Glomerular visceral epithelial cell (primary cell): ENCODE data around the gene IFI27L1.
A peak's percentile ranks its signal among the peaks of the same experiment; 100 is the strongest.
"Not testable (repeated sequence)": the region's sequence is repeated elsewhere in the genome, so short reads cannot be mapped to it uniquely, and the experiment has no call there.

Source experiments
- DNase-seq: peaks from one replicate; pipeline ENCODE4 v3.0.0-alpha.2; 2016; ENCODE audit errors: extremely low spot score

IFI27L1 gene

DNA sequence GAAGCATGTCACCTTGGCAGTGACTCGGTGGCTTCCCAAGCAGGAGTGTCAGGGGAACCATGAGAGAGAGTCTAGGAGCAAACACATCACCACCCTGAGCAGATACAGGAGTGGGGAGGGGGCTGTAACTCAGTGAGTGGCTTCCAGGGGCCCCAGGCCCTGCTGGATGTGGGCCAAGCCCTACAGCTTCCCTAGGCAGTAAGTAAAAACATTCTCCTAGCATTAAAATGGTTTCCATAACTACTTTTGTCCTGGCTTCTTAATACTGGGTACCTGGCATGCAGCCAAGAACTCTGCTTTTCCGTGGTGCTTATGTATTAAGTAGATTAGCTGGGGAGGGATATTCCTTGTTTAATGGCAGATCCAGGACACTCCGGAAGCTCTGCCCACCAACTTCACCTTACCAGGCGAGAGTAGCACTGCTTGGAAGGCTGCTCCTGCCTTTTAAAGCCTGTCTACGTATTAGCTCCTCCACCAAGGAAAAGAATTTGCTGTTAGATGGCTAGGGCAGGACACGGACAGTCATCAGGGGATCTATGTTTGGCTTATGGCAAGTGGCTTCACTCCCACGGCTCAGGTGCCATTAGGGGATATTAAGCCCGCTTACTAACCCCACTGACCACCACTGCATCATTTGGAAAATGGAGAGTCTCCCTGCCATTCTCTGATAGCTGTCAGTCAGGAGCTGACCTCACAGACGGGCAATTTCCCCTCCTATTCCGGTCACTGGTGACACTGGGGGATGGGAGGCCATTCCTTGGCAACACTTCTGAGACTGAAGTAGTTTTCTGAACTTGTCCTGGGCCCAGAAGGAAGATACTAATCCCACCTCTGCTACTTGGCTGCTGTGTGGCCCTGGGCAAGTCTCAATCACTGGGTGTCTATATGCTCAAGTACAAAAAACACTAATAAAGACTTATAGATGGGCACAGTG is 32.2 kb upstream of the IFI27L1 start:
- no peak for DNase-seq

DNA sequence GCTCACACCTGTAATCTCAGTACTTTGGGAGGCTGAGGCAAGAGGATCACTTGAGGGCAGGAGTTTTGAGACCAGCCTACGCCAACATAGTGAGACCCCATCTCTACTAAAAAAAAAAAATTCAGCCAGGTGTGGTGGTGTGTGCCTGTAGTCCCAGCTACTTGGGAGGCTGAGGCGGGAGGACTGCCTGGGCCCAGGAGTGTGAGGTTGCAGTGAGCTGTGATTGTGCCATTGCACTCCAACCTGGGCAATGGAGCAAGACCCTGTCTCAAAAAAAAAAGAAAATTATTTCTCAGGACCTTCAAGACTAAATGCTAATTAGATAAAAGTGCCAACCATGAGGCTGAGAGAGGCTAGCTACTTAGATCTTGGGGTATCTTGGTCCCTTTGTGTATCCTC is 31.5 kb upstream of the IFI27L1 start:
- no peak for DNase-seq

DNA sequence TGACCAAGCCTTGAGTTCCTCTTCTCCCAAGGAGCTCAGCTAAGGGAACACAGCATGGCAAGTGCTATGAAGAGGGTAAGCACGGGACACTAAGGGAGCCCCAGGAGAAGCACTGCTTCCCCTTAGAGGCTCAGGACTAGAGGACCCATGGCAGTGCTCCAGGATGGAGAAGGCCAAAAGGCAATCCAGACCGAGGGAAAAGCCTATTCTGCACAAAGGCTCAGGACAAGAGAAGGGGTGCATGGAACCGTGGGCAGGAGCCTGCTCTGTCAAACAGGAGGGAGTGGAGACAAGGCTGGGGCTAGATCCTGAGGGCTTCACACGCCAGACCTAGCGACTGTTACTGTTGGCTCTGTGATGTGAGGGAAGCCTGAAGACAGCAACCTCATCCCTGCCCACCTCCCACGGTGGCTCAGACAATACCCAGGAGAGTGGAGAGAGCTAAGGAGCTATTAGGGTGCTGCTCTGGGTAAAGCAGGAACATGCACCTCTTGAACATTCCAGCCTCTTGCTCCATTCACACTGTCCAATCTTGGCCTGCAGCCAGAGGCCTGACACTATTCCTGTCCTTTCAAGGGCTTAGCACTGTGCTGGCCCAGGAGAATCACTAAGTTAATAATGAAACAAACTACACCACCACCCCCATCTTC is 30.8 kb upstream of the IFI27L1 start:
- DNase-seq, result peak; percentile 58

DNA sequence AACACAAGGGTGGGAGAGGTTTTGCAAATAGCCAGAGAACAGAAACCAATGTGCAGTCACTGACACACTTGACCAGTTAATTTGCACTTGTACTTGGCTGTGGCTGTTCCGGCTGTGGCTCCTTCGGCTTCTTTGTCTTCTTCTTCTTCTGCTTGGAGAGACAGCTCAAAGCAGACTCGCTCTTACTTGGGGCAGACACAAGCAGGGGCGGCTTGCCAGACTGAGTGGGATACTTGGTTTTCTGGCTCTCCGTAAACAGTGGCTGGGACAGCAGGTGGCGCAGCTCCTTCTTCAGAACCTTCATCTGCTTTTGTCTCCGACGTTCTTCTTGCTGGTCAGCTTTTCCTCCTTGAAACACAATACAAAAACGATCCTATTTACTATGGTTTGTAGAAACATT is 30.0 kb upstream of the IFI27L1 start:
- peak; percentile 48 for DNase-seq

DNA sequence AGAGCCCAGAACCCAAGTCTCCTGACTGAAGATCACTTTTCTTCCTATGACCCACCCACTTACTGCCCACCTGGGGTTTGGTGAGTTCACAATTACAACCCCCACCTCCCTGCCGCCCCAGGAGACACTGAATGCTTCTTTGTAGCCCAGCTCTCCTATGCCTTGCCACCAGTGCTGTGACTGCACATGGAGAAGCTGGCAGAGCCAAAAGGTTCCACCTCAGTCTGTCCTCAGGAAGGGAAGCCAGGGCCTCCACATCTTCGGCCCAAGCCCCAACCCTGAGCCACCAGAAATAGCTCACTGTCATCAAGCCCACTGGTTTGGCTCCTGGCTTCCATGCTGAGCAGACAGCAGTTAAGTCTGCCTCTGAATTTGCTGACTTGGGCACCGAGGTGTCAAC is 29.3 kb upstream of the IFI27L1 start:
- no peak for DNase-seq

DNA sequence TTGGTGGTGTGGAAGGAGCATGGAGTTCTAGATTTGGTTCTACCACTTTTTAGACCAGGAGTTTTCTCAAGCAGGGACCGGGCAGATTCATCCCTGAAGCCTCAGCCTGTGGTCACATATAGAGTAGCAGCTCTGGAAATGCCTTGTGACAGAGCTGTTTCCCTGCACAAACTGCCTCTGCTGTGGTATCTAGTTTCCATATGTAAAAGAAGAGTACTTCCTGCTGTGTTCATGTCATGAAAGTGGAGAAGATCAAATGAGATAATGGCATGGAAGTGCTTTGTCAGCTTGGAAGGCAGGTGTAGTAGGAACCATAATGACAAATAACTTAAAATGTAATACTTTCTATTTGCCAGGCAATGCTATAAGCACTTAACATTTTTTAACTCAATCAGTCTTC is 28.9 kb upstream of the IFI27L1 start:
- DNase-seq, result no peak

DNA sequence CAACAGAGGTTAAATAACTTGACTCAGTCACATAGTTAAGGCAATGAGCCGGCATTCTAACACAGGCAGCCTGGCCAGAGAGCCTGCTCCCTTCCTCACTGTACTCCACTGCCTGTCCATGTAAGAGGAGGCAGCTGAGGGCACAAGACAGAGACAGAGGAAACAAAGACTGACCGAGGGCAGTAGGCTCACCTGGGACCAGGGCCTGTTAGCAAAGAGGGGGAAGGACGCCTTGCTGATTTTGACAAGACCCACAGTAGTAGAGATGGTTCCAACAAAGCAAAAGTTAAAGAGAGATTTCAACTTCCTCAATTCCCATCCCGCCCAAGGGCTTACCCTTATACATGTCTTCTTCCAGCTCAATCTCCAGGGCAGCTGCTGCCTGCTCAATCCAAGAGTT is 28.4 kb upstream of the IFI27L1 start:
- no peak for DNase-seq

DNA sequence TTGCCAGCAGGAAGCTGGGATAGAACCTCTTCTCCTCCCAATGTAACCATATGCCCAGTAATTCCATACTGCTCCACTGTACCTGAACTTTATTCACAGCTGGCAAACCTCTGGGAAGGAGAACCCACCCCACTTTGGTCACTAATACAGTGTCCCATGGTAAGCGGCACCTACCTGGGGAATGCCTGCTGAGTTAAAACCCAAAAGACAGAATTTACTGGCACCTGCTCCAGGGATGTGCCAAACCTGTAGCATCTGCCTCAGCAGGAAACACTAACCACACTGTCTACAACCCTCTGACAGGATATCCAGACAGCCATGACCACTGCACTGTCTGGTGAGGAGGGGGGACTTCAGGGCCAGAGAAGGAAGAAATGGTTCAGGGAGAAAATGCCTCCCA is 26.7 kb upstream of the IFI27L1 start:
- no peak for DNase-seq

DNA sequence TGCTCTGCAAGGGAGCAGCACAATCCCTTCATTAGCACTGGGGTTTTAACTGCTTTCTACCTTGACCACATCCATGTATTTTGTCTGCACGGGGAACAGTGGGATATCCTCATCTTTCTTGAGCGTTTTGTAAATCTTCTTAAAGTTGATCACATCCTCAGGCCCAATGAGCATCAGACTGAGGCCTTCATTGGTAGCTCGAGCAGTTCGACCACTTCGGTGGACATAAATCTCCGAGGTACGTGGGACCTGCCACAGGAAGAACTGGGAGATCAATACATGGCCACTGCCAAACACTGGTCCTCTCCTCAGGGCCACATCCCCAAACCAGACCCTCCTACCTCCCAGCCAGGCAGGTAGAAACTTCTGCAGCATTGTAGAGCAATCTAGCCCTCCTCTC is 26.2 kb upstream of the IFI27L1 start:
- no peak for DNase-seq

DNA sequence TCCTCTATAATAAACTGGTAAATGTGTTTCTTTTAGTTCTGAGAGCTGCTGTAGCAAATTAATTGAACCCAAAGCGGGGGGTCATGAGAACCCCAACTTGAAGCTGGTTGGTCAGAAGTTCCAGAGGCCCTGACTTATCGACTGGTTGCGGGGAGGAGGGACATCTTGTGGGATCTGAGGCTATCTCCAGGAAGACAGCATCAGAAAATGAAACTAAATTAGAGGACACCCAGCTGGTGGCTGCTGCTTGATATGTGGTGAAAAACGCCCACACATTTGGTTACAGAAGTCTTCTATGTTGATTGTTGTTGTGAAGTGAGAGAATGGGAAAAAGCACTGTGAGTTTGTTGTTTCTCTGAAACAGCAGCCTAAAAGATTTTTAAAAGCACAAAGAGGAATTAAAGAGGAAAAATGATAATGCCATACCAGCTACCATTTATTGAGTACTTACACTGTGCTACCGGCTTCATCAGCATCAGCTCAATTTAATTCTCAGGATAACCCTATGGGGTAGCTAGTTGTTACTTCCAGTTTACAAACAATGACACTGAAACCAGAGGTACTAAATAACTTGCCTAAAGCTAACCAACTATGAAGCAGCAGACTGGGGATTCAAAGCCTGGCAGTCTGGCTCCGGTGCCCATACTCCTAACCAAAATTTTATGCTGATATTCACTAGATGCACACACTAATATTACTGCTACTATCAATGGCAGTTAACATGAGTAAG is 24.4 kb upstream of the IFI27L1 start:
- no peak for DNase-seq

DNA sequence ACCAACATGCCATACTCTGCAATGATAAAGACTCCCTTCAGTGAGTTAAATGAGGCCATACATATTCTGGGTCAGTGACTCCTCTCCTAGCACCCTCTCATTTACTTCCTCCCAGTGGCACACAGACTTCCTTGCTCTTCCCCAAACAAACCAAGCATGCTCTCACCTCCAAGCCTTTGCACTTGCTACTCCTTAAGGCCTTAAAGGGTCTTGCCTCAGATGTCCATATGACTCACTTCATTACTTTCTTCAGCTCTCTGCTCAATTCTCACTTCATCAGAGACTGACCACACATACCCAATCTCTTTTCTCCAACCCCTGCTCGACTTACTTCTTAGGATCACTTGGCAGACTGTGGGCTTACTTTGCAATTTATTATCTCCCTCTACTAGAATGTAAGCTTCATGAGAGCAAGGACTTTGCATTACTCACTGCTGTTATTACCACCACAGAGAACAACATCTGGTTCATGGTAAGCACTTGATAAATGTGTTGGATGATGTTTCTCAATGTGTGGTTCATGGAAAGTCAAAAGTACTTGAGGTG is 22.9 kb upstream of the IFI27L1 start:
- DNase-seq, result no peak

DNA sequence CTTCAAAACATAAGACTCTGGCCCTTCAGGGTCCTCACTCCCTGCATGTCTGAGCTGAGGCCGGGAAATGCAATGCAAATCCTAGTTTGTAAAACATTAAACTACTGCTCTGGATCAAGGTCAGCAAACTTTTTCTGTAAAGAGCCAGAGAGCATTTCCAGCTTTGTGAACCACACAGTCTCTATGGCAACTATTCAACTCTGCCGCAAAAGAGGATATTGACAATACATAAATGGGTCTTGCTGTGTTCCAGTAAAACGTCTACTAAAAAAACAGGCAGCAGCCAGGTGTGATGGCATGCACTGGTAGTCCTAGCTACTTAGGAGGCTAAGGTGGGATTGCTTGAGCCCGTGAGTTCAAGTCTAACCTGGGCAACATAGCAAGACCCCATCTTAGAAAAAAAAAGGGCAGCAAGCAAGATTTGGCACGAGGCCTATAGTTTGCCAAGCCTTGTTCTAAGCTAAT is 22.4 kb upstream of the IFI27L1 start:
- DNase-seq, result no peak

DNA sequence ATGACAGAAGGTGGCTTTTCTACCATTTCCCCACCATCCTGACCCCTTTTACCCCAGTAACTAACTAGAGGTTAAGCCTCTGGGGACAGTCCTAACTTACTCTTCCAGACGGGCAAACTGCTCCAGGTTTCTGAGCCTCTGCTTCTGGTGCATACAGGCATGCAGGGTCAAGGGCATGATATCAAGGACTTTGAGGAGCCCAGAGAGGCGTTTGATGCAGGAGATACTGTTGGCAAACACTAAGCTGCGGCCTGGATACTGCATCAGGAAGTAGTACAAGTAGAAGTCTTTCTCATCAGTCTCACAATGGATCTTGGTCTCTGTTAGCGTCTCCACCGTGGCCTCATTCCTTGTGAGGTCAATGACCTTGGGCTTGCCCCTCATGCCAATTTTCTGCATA is 21.1 kb upstream of the IFI27L1 start:
- DNase-seq, result no peak

DNA sequence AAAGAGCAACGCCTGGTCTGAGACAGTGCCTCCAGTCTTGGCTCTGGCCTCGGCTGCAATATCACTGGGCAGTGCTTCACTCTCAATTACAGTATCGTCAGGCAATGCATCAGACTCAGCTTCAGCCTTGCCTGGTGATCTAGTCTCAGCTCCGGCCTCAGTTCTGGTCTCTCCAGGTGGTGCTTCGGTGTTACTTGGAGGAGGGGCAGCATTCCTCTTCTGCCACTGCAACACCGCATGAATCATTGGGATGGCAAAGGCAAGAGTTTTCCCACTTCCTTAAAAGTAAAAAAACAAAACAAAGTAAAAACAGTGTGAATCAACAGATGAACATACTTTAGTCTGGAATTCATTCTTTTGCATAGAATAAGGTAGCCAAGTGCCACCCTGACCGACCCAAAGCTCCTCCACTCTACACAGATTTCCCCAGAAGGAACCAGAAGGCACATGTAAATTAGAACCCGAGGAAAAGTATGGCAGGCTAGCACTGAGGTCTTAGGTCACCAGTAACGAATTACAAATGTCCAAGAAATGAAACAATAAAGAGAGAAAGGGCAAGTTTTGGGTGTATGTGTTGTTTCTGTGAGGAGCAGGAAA is 18.7 kb upstream of the IFI27L1 start:
- DNase-seq, result peak; percentile 86

DNA sequence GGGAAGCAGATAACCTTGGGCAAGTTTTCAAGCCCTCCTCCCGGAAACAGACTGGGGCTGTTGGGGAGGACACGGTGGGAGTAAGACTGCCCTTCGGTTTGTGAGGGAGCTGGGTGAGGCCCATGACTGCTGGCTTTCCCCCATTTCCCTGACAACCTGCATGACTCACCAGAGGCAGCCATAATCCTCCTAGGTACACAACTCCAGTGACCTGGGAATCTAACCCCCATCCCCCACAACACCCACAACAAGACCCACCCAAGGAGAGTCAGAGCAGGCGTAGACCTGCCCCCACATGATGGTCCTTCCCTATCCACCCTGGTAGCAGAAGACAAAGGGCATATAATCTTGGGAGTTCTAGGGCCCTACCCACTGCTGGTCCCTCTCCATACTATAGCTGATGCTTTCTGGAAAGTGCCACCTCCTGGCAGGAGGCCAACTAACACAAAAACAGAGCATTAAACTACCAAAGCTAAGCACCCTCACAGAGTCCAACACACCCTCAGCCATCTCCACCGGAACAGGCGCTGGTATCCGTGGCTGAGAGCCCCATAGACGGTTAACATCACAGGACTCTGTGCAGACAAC is 14.9 kb upstream of the IFI27L1 start:
- peak; percentile 40 for DNase-seq

DNA sequence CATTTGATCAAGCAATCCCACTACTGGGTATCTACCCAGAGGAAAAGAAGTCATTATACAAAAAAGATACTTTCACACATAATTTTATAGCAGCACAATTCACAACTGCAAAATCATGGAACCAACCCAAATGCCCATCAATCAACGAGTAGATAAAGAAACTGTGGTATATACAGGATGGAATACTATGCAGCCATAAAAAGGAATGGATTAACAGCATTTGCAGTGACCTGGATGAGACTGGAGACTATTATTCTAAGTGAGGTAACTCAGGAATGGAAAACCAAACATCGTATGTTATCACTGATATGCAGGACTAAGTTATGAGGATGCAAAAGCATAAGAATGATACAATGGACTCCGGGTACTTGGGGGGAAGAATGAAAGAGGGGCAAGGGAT is 9.0 kb upstream of the IFI27L1 start:
- DNase-seq, result not testable (repeated sequence)

DNA sequence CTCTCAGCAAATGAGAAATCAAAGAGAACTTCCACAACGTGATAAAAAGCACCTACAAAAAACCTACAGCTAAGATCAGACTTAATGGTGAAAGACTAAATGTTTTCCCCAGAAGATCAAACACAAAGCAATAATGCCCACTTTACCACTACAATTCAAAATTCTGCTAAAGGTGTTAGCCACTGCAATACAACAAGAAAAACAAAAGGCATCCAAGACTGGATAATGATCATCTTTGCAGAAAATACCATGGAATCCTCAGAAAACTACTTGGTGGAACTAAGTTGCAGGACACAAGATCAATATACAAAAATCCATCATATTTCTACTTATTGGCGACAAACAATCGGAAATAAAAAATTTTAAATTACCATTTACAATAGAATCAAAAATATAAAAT is 6.6 kb upstream of the IFI27L1 start:
- DNase-seq, result no peak

DNA sequence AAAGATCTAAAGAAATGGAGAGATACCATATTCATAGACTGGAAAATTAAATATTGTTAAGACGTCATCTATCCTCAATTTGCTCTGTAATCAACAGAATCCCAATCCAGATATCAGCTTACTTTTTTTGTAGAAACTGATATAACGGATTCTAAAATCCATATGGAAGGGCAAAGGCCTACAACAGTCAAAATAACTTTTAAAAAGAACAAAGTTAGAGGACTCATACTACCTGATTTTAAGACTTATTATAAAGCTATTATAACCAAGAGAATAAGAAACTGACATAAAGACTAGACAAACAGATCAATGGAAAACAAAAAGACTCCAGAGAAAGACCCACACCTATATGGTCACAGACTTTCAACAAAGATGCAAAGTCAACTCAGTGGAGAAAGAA is 6.1 kb upstream of the IFI27L1 start:
- no peak for DNase-seq

DNA sequence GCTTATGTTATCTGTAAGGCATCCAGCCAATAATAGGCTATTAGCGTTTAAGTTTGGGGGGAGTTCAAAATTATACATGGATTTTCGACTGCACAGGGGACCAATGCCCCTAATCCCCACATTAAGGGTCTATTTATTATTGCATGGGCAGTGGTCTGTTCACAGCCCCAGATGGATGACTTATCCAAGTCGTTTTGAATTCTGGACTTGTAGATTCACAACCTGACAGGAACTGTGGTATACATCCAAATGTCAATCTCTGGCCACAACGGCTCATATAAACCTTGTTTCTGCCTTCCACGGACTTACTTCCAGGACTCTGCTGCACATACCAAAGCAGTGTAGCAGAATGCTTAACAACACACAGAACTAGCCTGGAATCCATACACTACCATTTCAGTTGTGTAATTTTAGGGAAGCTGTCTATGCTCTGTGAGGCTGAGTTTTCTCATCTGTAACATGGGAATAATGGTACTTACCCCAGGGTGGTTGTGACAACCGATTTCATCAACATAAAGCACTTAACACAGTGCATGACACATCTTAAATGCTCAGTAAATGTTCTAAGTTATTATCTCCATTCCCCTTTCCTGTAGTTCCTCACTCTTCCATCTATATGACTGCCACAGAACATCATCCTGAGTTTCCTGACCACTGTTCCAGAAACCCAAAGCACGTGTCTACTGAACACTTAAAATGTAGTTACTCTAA is 3.8 kb upstream of the IFI27L1 start:
- DNase-seq, result no peak

DNA sequence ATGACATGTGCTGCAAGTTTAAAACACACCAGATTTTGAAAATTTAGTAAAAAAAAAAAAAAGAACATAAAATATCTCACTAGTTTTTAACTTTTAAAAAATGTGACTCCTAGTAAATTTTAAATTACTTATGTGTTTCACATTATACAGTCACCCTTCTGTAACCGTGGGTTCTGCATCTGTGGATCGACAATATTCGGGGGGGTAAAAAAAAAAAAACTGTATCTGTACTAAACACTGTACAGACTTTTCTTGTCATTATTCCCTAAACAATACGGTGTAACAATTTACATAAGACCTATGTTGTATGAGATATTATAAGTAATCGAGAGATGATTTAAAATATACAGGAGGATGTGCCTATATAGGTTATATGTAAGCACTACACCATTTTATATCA is 3.3 kb upstream of the IFI27L1 start:
- DNase-seq, result no peak
